Stimulated activated CD4-positive, alpha-beta T cell treated with anti-CD3 and anti-CD28 coated beads, Interleukin-4, amount 100 ng/mL, for 48 hours (primary cell): ENCODE data around the gene SLCO2A1.

Experiments
- DNase-seq, 2 donors: peaks; one replicate each; pipeline ENCODE4 v3.0.0-alpha.2; 2020; ENCODE audit warnings: low read depth in 2 of 2

SLCO2A1 gene

DNA sequence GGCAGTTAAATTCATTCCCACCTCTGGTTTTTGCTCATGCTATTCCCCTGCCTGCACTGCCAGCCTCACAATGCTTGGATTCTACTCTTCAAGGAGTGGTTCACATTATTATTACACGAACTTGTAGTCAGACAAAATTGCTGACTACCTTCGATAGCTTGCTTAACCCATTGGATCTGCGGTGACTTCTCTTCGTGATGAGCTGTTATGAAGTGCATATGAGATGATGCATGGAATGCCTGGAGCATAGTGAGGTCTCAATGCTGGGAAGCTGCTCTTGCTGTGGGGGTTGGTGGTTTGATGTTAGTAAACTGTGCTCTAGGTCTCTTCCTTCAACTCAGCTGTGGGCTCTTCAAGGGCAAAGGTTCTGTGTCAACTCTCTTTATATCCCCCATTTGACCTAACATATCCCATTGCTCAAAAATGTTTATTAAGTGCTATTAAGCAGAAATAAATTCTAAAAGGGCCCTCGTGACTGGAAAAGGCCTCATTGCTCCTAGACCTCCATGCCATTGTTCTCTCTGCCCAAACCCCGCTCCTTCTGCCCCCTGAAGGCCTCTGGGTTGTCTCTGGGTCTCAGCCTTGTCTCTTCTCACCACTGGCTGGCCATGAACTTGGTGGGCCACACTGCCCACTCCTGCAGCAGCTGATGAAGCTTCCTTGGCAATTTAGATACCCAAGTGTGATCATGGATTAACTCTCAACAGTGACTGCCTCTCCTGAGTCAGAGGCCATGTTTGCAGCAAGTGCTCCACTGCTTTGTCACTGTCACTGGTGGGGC, 4.5 kb upstream of the SLCO2A1 start:
- no peak for DNase-seq

DNA sequence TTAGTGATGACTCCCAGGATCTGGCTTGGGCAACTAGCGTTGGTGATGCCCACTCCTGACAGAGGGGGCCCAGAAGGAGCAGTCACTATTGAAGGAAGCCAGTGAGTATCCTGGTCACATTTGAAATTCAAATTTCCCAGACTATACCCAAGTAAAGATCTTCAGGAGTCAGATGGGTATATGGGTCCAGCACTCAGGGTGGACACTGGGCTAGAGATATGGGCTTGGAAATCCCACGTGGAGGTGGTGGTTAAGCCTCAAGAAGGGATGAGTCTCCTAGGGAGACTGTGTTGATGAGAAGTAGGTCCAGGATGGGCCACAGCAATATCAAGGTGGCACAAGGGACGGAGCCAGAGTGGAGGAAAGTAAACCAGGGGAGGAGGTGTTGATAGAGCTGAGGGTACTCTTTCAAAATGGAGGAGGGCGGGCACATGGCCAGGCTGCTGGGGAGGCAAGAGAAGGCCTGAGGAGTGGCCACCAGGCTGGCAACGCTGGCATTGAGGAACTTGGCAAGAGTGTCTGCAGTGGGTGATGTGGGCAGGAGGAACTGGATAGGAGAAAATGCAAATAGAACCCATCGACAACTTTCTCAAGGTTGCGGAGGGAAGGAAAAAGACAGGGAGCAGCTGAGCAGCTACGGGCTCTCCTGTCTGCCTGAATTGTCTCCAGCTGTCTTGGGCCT, 3.7 kb upstream of the SLCO2A1 start:
- no peak for DNase-seq

DNA sequence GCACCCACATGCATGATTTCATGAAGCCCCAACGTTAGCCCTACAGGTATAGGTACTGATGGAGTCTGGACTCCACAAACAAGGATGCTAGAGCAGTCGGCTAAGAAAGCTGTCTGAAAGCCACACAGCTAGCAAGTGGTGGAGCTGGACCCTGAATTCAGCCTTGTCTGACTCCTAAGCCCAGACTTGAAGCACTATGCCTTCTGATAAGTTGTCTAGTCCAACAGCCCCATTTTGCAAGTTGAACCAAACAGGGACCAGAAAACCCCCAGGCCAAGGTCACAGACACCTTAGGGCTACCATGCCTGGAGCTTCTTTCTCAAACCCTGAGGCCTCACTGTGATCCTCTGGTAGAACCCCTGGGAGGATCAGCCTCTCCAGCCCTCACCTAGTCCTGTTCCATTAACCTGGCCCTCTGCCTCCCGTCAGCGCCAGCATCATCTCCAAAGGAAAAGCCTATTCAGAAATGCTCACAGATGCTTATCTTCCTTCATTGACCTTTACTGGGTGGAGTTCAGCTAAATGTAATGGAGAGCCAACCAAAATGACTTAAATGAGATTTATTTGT, 1.7 kb upstream of the SLCO2A1 start:
- DNase-seq = no peak

DNA sequence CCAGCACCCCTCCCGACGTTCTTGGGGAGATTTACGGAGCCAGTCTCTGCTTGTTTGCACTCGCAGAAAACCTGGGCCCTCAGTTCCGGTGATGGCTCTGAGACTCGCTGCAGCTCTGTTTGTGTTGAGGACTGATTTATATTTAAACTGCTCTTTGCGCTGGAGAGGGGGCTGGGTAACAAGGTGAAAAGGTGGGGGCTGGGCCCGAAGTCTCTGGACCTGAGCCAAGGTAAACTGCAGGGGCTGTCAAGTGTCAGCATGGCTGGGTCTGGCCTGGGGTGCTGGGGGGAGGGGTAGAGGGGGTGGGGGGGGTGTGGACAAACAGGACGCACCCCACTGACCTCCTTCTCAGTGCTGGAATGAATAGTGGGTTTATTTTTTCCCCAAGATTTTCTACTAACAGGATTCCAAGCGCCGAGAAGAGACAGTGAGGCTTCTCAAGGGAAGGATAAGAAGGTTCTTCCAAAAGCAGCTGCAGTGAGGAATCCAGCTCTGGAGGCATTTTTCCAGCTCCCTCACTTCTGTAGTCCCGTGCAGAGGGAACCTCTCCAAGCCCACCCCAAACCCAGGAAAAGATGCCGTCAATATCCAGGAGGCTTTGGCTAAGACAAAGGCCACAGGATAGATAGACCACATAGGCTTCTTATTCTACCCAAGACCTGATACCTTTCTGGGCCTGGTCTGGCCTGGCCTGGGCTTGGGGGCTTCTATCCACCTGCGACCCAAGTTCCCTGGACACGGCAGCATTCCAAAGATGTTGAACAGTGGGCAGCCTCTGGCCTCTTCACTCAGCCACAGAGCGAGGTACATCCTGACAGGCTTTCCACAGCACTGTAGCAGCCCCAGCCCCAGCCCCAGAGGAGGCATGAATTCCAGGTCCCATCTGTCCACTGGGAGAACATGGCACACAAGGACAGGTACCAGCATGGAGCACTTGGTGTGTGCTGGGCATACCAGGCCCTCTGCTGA, 938 bp upstream of the SLCO2A1 start:
- no peak for DNase-seq

DNA sequence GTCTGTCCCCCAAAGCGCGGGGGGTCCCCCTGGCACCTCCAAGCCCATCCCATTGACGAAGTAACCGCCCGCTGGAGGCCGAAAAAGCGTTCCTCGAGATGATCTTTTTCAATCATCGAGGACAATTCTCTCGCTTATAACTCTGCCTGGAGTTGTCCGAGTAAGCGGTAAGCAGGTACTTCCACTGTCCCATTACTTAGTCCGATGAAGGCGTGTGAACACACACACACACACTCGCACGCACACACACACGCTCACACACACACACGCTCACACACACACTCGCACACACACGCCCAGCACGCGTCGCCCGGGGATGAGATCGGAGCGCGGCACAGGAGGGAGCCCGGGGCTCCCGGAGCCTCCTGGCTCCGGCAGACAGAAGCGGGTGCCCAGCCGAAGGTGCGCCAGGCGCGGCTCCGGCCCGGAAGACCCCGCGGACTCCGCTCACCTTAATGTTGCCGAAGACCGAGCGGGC, 430 bp downstream of the SLCO2A1 start:
- DNase-seq = no peak

DNA sequence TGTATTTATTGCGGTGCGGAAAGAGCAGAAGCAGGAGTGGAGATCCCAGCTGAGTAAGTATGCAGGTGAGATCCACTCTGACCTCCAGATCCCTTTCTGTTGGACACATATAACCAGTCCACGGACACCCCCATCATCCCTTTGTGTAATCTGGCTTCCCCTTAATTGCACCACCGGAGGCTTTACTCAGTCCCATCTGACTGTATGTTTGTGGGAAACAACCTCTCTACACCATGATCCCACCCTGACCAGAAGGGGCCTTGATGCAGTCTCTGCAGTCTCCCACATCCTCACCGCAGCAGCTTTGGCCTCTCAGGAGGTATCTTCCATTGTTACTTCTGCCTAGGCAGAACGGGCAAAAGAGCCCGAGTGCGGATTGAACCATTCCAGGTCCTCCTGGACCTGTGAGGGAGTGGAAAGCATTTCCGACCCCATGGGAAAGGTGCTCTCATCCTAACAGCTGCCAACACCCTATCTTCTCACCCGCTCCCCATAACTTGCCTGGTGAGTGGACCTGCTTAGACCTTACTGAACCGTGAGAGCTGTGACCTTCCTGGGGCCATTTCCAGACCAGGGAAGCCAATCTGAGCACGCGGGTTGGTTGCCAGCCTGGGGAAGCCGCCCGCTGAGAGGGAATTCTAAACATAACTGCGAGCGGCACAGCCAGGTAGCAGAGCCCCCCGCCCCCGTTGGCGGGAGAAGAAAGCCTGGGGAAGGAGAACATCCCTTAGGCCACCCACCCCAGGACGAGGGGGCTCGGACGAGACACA, 1.1 kb downstream of the SLCO2A1 start:
- no peak for DNase-seq

DNA sequence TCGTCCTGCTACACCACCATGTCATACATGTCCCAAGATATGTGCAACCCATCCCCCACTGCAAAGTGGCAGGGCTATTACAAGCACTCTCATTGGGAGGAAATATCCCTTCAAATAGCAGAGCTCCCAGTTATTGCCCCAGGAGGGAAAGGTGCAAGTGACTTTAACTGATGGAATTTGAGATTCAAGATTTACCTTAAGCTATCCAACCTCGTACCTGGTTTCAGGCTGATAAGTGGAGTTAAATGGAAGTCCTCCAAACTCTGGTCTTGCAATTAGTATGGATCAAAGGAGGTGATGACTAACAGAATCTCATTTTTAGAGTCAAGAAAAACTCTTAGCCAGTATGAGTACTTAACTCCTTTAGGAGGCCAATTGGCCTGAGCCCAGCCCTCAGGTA, 2.1 kb downstream of the SLCO2A1 start:
- no peak for DNase-seq

DNA sequence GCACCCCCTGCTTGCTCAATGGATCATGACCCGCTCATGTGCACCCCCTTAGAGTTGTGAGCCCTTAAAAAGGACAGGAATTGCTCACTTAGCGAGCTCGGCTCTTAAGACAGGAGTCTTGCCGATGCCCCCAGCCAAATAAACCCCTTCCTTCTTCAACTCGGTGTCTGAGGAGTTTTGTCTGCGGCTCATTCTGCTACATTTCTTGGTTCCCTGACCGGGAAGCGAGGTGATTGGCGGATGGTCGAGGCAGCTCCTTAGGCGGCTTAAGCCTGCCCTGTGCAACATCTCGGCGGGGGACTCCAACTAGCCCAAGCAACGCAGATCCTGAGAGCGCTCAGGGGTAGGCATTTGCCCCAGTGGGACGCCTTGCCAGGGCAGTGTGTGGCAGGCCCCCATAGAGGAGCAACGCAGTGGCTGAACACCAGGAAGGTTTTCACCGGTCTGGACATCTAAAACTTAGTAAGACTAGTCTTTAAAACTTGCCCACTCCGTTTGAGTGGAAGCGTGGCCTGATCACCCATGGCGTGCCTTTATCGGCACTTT, 9.5 kb downstream of the SLCO2A1 start:
- no peak for DNase-seq

DNA sequence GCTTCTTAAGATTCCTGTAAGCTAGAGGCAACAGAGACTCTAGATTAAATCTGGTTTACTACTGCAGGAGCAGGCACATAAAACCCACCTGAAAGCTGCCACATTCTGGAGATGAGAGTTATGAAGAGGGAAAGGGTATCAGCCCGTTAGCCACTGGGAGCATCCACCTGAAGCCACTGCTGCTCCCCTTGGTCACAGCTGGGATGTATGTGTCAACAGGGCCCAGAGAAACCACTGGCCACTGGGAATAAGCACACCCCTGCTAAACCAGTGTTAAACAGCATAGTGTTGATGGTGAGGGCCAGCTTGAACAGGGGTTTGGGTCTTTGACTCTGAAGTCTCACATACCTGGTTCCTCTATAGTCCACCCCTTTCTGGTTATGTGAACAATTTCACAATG, 10.9 kb downstream of the SLCO2A1 start:
- DNase-seq = no peak

DNA sequence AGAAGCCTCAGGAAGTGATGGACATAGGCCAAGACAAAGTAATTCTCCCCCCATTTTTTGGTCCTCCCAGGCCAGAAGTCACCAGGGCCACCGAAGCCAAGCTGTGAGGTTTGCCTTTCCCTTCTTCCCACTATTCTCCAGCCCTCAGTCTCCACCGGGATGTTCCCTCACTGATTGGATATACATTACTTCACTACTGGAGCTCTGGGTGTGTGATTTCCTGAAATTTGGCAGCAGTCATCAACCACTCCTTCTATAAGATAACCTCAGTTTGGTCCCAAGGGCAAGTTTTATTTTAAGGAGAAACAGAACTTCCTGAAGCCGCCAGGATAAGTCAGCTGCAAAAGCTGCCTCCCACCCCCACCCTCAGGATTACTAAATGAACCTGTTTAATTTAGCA, 11.3 kb downstream of the SLCO2A1 start:
- no peak for DNase-seq

DNA sequence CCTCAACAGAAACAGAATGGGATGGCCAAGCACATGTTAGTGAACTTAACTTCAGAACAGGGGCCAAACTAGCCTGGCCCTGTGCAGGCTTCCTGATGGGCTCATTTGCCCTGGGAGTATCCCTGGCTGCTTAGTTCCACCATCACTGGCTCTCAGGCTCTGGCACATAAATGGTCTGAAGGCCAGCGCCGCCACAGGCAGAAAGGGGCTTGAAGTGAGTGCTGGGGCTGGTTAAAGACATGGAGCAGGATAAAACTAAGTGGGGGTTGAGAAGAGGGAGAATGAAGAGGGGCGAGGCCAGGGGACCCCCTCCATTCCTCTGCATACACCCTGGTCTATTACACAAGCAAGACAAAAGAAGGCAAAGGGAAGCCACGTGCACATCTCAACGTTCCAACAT, 12.2 kb downstream of the SLCO2A1 start:
- no peak for DNase-seq

DNA sequence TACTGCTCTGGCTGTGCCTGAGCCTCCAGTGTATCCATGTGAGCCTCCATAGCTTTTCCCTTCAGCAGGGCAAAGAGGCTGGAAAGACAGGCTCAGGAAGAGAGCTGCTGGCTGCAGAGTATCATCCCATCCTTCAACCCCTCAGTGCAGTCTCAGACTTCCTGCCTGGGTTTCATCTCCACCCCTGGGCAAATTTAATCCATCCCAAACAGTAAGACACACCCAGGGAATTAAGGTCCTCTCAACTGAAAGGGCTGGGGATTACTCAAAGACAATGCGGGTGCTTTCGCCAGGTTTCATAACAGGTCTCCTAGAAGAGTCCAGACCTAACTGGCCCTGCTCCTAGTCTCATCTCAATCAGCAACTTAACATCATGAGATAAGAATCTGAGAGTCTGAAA, 15.5 kb downstream of the SLCO2A1 start:
- no peak for DNase-seq

DNA sequence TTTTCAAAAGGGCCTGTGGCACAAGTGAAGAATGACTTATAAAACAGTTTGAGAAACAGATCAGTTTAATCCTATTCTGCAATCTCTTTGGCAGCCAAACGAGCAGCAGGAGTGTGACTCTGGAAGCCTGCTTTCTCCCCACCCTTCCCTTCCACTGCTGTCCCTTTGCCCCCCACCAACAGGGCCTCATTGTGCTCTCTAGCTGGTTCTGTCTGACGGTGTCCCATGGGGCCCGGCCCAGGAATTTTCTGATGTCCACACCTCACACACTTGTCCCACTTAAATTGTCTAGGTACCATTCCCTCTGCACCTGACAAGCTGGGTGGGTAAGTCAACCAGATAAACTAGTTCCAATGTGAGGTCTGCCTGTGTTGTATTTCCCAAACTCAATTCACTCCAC, 16.4 kb downstream of the SLCO2A1 start:
- DNase-seq = no peak

DNA sequence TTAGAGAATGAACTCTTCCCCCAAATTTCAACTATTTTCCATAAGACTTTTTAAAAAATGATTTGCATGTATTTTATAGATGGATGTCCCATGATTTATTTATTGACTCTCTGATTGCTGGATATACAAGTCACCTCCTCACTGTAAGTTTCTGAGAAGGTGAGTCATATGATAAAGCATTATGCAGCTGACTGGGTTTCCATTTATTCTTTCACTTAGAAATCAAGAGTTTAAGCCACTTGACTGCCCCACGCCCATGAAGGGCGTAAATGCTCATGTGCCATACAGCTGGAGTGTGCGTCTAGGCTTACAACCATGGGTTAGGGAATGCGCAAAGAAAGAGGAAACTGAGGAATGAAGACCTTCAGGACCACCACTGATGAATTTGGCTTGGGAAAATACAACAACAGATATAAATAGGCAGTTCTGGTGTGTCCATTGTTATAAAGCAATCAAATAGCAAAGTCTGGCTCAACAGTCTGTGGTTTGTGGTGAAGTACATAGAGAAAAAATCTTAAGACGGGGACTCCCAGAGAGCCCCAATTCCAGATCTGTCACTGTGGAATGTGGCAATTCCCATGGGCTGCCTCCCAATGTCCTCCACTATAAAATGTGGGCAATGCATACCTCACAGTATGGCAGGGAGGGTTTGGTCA, 20.3 kb downstream of the SLCO2A1 start:
- DNase-seq = no peak

DNA sequence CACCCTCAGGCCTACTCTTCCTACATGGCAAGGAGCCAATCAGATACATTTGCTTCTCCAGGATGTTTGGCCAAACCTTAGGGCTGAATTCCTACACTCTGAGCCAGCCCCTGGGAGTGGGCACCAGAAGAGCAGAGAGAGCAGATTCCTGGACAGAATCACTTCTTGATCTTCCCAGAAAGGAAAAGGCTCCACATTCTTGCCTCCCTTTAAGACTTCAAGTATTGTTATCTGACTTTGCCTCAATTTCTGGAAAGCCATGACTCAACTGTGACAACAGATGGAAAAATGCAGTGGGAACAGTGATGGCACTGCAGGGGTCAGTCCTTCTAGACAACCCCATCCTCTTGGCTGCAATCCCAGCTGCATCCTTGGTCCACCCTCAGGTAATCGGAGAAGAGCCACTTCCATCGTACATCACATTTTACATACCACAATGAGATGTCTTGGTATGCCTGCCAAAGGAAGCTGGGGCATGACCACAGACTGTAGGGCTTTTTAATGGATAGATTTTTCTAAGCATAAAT, 21.0 kb downstream of the SLCO2A1 start:
- no peak for DNase-seq

DNA sequence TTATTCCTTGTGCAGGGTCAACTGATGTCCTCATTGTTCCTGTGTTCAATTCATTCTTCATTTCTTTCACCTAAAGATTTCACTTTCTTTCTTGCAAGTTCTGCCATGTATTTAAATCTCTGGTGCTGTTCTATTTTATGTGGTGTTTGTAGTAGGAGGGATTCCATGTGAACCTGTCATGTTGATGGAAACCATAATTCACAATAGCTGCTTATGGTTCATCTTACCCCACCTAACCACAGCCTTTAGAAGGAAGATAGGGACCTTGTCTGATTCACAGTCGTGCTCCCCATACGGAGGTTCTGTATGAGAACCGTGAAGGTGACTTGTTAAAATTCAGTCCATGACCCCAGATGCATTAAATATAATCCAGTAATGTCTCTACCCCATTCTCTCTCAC, 21.9 kb downstream of the SLCO2A1 start:
- no peak for DNase-seq

DNA sequence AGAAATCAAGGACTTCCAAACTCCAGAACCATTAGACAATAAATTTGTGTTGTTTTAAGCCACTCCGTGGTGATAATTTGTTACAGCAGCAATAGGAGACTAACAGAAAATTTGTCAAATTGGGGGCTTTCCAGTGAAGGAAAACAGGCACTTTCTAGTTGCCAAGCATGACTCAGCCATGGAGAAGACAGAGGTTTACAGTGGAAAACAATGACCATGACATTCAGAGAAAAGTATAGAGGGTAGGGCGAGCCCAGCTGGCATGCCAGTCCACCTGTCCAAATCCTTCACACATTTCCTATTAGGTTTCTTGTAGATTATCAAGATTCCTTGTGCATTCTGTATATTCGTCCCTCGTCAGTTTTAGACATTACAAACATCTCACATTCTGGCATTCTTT, 24.9 kb downstream of the SLCO2A1 start:
- DNase-seq = no peak

DNA sequence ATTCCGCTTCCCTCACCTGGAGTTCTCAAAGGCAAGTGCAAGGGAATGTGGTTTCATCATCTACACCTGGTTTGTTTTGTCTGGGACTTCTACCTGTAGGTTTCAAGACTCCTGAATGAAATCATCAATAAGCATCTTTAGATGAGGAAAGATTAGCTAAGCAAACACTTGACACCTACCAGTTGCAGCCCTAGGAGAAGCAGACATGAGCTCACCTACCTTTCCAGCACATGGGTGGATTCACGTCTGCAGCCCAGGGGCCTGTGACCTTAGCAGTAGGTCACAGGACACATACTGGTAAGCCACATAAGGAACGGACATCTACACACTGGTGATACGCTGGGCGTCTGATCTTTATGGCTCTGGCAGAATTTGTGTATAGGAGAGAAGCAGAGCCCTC, 26.7 kb downstream of the SLCO2A1 start:
- DNase-seq = no peak

DNA sequence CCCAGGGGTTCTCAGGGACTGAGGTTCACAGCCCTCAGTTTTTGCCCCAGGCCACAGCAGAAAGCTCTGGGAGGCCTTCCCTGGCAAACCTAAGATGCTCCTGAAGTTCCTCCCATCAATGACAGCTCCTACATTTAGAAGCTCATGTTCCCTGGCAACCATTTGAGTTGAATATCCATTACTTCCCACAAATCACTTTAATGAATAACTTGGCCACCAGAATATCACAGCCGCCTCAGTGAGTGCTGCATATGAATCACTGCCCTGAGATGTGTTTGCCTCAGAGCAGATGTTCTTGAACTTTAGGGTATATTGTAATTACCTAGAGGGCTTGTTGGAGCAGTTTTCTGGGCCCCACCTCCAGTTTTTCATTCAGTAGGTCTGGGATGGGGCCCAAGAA, 27.4 kb downstream of the SLCO2A1 start:
- DNase-seq = no peak

DNA sequence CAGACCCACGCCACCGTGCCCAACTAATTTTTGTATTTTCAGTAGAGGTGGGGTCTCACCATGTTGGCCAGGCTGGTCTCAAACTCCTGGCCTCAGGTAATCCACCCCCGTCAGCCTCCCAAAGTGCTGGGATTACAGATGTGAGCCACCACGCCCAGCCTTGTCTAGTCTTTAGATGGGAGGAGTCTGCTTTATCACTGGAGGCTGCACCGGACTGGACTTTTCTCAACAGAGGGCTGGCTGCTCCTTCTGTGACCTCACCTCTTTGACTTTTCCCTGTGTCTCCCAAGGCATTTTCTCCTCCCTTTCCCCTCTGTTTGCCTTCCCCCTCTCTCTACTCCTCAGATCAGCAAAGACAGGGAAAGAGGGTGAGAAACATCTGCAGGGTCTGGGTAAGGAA, 28.5 kb downstream of the SLCO2A1 start:
- DNase-seq = no peak
